ENCODE results near the gene NAPG.
A peak's percentile ranks its signal among the peaks of the same experiment; 100 is the strongest.

The NAPG gene

GRCh38 chr18:10487154-10487553 is 38.7 kb upstream of the NAPG start:
- Histone ChIP-seq H3K4me1 (ENCODE audit: insufficient read depth, low read length, poor library complexity, severe bottlenecking) (peaks cover 63% of the 10 kb centered on the region), H3K36me3 (ENCODE audit: insufficient read depth, low read length) (no peaks in the 10 kb centered on the region), H2AFZ (ENCODE audit: low read length) (no peak overlapping the region), H3K27me3 (ENCODE audit: insufficient read depth, low read length, poor library complexity, severe bottlenecking) (no peaks in the 10 kb centered on the region), H3F3A (ENCODE audit: low read depth) (peaks cover 5% of the 10 kb centered on the region), H3K4me2 (ENCODE audit: low read depth, low read length, poor library complexity, severe bottlenecking) (no peak overlapping the region), H3K9ac (ENCODE audit: low read depth, low read length, poor library complexity, severe bottlenecking) (no peak overlapping the region), H3K4me3 (ENCODE audit: low read length, poor library complexity, severe bottlenecking) (no peak overlapping the region), H3K9me3 (ENCODE audit: insufficient read depth, low read depth, low read length) (no peaks in the 10 kb centered on the region), H3K9me2 (replicated peaks; ENCODE audit: low read depth, low read length) (no peaks in the 10 kb centered on the region), H4K20me1 (ENCODE audit: insufficient read depth, low read length, poor library complexity, severe bottlenecking) (no peaks in the 10 kb centered on the region), H3K79me2 (ENCODE audit: insufficient read depth, low read length) (no peaks in the 10 kb centered on the region)
- TF ChIP-seq CTCF (conservative IDR thresholded peaks at IDR 0.05; ENCODE audit: low read length) (no peak), EZH2phosphoT487 (IDR thresholded peaks at IDR 0.05; ENCODE audit: borderline replicate concordance) (no peak)

GRCh38 chr18:10488017-10488416 is 37.8 kb upstream of the NAPG start:
- no peak overlapping the region for H3K4me2 ChIP-seq (ENCODE audit: low read depth, low read length, poor library complexity, severe bottlenecking)
- H3K4me1 ChIP-seq (ENCODE audit: insufficient read depth, low read length, poor library complexity, severe bottlenecking): peaks cover 54% of the 10 kb centered on the region
- no peak for TF ChIP-seq EZH2phosphoT487 (IDR thresholded peaks at IDR 0.05; ENCODE audit: borderline replicate concordance)
- no peak for TF ChIP-seq CTCF (conservative IDR thresholded peaks at IDR 0.05; ENCODE audit: low read length)

GRCh38 chr18:10490401-10491165 is 35.2 kb upstream of the NAPG start:
- Histone ChIP-seq H3K4me1 (ENCODE audit: insufficient read depth, low read length, poor library complexity, severe bottlenecking) (peaks cover 38% of the 10 kb centered on the region), H3K4me2 (ENCODE audit: low read depth, low read length, poor library complexity, severe bottlenecking) (peak overlapping the region; percentile 13), H3K9ac (ENCODE audit: low read depth, low read length, poor library complexity, severe bottlenecking) (peak overlapping the region; percentile 46), H3K27me3 (ENCODE audit: insufficient read depth, low read length, poor library complexity, severe bottlenecking) (no peaks in the 10 kb centered on the region), H2AFZ (ENCODE audit: low read length) (peak overlapping the region; percentile 80), H3K9me3 (ENCODE audit: insufficient read depth, low read depth, low read length) (no peaks in the 10 kb centered on the region), H3F3A (ENCODE audit: low read depth) (no peaks in the 10 kb centered on the region), H3K36me3 (ENCODE audit: insufficient read depth, low read length) (no peaks in the 10 kb centered on the region), H3K9me2 (replicated peaks; ENCODE audit: low read depth, low read length) (no peaks in the 10 kb centered on the region), H4K20me1 (ENCODE audit: insufficient read depth, low read length, poor library complexity, severe bottlenecking) (no peaks in the 10 kb centered on the region), H3K79me2 (ENCODE audit: insufficient read depth, low read length) (no peaks in the 10 kb centered on the region), H3K4me3 (ENCODE audit: low read length, poor library complexity, severe bottlenecking) (no peak overlapping the region)
- no peak for TF ChIP-seq EZH2phosphoT487 (IDR thresholded peaks at IDR 0.05; ENCODE audit: borderline replicate concordance)
- TF ChIP-seq CTCF (conservative IDR thresholded peaks at IDR 0.05; ENCODE audit: low read length): peak; percentile 88

More at GRCh38 chr18:10488017-10488416, 37.8 kb upstream of the NAPG start:
- no peaks in the 10 kb centered on the region for H3K27me3 ChIP-seq (ENCODE audit: insufficient read depth, low read length, poor library complexity, severe bottlenecking)
- no peaks in the 10 kb centered on the region for H3K79me2 ChIP-seq (ENCODE audit: insufficient read depth, low read length)
- no peaks in the 10 kb centered on the region for H3K36me3 ChIP-seq (ENCODE audit: insufficient read depth, low read length)
- H3K4me3 ChIP-seq (ENCODE audit: low read length, poor library complexity, severe bottlenecking): no peak overlapping the region
- no peak overlapping the region for H2AFZ ChIP-seq (ENCODE audit: low read length)
- H4K20me1 ChIP-seq (ENCODE audit: insufficient read depth, low read length, poor library complexity, severe bottlenecking): no peaks in the 10 kb centered on the region
- peaks cover 1% of the 10 kb centered on the region for H3F3A ChIP-seq (ENCODE audit: low read depth)
- H3K9me2 ChIP-seq (replicated peaks; ENCODE audit: low read depth, low read length): no peaks in the 10 kb centered on the region
- peak overlapping the region; percentile 29 for H3K9ac ChIP-seq (ENCODE audit: low read depth, low read length, poor library complexity, severe bottlenecking)
- no peaks in the 10 kb centered on the region for H3K9me3 ChIP-seq (ENCODE audit: insufficient read depth, low read depth, low read length)
